ENCODE measurements around the gene LYPD6B. TPM values are rescaled to one million over a fixed set of nuclear protein-coding genes. Genes with fewer than 3 reads are reported as not detected.

LYPD6B gene
- total RNA-seq, 2 experiments from 2014 or later = not detected

DNA sequence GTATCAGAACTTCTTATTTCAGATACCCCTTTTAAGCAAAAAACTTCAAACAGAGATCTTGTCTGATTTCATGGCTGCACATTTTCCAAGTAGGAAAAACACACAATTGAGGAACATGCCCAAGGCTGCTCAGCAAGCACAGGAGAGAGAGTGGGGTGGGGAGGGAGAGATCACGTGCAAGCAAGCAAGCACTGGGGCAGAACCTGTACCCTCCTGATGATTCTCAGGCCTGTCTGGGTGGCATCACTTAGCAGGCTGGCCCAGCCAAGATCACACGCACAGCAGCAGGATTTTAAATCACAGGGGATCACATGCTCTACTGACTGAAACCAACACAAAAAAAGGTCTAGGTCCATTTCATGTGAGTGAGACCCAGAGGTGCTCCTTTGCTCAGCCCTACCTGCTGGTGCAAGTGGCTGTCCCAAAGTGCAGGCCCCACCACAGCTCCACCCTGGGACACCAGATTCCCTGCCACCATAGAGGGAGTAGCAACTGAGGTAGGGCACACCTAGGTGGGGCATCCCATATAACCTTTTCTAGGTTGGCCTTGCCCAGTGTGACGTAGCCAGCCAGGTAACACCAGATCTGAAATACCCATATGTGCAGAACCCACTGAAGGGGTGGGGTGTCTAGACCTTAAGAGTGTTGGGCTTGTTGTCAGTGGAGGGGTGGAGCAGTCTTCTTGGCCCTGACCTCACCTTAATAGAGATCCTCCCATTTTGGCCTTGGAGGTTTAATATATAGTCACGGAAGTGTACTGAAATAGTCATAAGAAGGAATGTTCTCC lies 1.8 kb upstream of the LYPD6B start:
- no peak overlapping the region for H3K4me3 Mint-ChIP-seq
- POLR2A ChIA-PET = no interaction called here
- peaks cover 42% of the 10 kb centered on the region for H3K27me3 Mint-ChIP-seq
- H3K36me3 Mint-ChIP-seq (ENCODE audit: low read depth) = no peaks in the 10 kb centered on the region
- no peaks in the 10 kb centered on the region for H3K9me3 Mint-ChIP-seq
- H3K4me1 Mint-ChIP-seq (ENCODE audit: low read depth) = no peaks in the 10 kb centered on the region
- CTCF ChIA-PET = interaction anchor here (2.9 kb wide), 1 partner anchor 19 kb away, joined by 16 read pairs; no protein-coding TSS in a partner anchor
- H3K27ac Mint-ChIP-seq = no peak overlapping the region
- ATAC-seq (no peak), DNase-seq (no peak)
- intact Hi-C loops (cut with micrococcal nuclease) = no loop called here
- TF ChIP-seq CTCF (IDR thresholded peaks at IDR 0.05) = no peak

GRCh38 chr2:149037851-149038250 lies 648 bp upstream of the LYPD6B start:
- Mint-ChIP-seq H3K27me3 (peaks cover 50% of the 10 kb centered on the region), H3K27ac (no peak overlapping the region), H3K4me3 (no peak overlapping the region), H3K9me3 (no peaks in the 10 kb centered on the region), H3K4me1 (ENCODE audit: low read depth) (no peaks in the 10 kb centered on the region), H3K36me3 (ENCODE audit: low read depth) (no peaks in the 10 kb centered on the region)
- CTCF ChIA-PET = interaction anchor here (0.8 to 2.9 kb wide), 5 partner anchors 10 to 22 kb away, joined by 3 to 16 read pairs (median 3); no protein-coding TSS in a partner anchor
- no peak for TF ChIP-seq CTCF (IDR thresholded peaks at IDR 0.05)
- POLR2A ChIA-PET = no interaction called here
- DNase-seq (no peak), ATAC-seq (no peak)
- intact Hi-C loops (cut with micrococcal nuclease) = no loop called here

GRCh38 chr2:149039213-149039724 lies 770 bp downstream of the LYPD6B start:
- TF ChIP-seq CTCF (IDR thresholded peaks at IDR 0.05) = no peak
- intact Hi-C loops (cut with micrococcal nuclease) = no loop called here
- H3K36me3 Mint-ChIP-seq (ENCODE audit: low read depth) = no peaks in the 10 kb centered on the region
- no peak overlapping the region for H3K4me3 Mint-ChIP-seq
- CTCF ChIA-PET = interaction anchor here (0.9 to 2.9 kb wide), 9 partner anchors 8 to 522 kb away, joined by 3 to 16 read pairs (median 3); no protein-coding TSS in a partner anchor
- DNase-seq (no peak), ATAC-seq (no peak)
- no peak overlapping the region for H3K27ac Mint-ChIP-seq
- no peaks in the 10 kb centered on the region for H3K4me1 Mint-ChIP-seq (ENCODE audit: low read depth)
- H3K9me3 Mint-ChIP-seq = no peaks in the 10 kb centered on the region
- peaks cover 49% of the 10 kb centered on the region for H3K27me3 Mint-ChIP-seq
- POLR2A ChIA-PET = no interaction called here

DNA sequence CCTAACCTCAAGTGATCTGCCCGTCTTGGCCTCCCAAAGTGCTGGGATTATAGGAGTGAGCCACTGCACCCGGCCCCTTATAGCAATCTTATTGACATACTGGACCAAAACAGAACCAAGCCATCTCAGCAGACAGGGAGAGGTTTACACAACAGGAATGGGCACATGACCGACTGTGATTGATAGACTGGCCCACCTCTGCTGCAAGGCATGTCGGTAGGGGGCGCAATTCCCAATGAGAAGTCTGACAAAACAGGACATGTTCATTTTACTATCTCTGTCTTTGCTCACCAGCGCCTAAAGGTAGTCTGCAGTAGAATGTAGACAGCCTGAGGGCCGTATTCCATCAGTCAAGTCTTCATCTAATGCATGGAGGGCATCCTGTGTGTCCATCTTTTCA lies 2.0 kb downstream of the LYPD6B start:
- H3K9me3 Mint-ChIP-seq = no peaks in the 10 kb centered on the region
- H3K4me1 Mint-ChIP-seq (ENCODE audit: low read depth) = no peaks in the 10 kb centered on the region
- peak; percentile 68 for TF ChIP-seq CTCF (IDR thresholded peaks at IDR 0.05)
- no peaks in the 10 kb centered on the region for H3K36me3 Mint-ChIP-seq (ENCODE audit: low read depth)
- H3K4me3 Mint-ChIP-seq = no peak overlapping the region
- intact Hi-C loops (cut with micrococcal nuclease) = no loop called here
- CTCF ChIA-PET = interaction anchor here (0.6 to 1.5 kb wide), 8 partner anchors 9 to 368 kb away, joined by 3 to 6 read pairs (median 4); no protein-coding TSS in a partner anchor
- DNase-seq = peak; percentile 75
- ATAC-seq = no peak
- H3K27me3 Mint-ChIP-seq = peaks cover 49% of the 10 kb centered on the region
- no peak overlapping the region for H3K27ac Mint-ChIP-seq
- POLR2A ChIA-PET = interaction anchor here (0.7 kb wide), 1 partner anchor 709 kb away, joined by 3 read pairs; no protein-coding TSS in a partner anchor

DNA sequence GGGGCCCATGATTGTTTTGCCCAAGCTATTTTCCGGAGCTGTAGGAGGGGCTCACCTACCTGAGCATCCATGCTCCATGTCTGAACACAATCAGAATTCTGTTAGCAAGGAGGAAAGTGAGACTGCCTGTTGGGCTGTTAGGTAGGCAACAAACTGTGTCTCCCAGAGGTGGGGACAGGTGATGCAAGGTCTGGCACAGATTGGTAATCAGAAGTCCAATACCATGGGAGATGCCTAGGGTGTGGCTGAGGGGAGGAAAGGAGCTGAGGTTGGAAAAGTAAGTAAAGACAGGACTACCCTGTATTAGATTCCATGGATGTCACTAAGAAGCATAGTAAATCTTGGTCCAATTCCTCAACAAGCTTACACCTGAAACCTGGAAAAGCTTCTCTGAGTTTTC lies 3.0 kb downstream of the LYPD6B start:
- H3K27ac Mint-ChIP-seq = no peak overlapping the region
- CTCF ChIA-PET = interaction anchor here (0.6 to 1.5 kb wide), 9 partner anchors 10 to 520 kb away, joined by 3 to 5 read pairs (median 4); no protein-coding TSS in a partner anchor

More for the DNA sequence above, 3.0 kb downstream of the LYPD6B start:
- Mint-ChIP-seq H3K4me3 (no peak overlapping the region), H3K4me1 (ENCODE audit: low read depth) (no peaks in the 10 kb centered on the region), H3K36me3 (ENCODE audit: low read depth) (no peaks in the 10 kb centered on the region), H3K9me3 (peaks cover 4% of the 10 kb centered on the region), H3K27me3 (peaks cover 46% of the 10 kb centered on the region)
- DNase-seq (no peak), ATAC-seq (no peak)
- POLR2A ChIA-PET = no interaction called here
- intact Hi-C loops (cut with micrococcal nuclease) = no loop called here
- TF ChIP-seq CTCF (IDR thresholded peaks at IDR 0.05) = no peak

Measured in activated CD8-positive, alpha-beta T cell treated with anti-CD3 and anti-CD28 coated beads for 36 hours (primary cell).